Measurements from ENCODE around the gene SLC7A9. TPM values are rescaled to one million over a fixed set of nuclear protein-coding genes. Genes with fewer than 3 reads are reported as not detected.

SLC7A9 gene
- total and polyA plus RNA-seq, 2 experiments from 2014 or later, result 0.19 TPM; not detected in 1

GRCh38 chr19:32880622-32881021 lies 11.1 kb upstream of the SLC7A9 start (continued):
- TF ChIP-seq ZNF462 (CRISPR knock-in tag; IDR thresholded peaks at IDR 0.05) (no peak), JUNB (IDR thresholded peaks at IDR 0.05; ENCODE audit: unreplicated experiment) (no peak), CTCF (conservative IDR thresholded peaks at IDR 0.05; ENCODE audit: low read depth in 2 of 2) (no peak), ZNF331 (CRISPR knock-in tag; IDR thresholded peaks at IDR 0.05; ENCODE audit: low read depth) (no peak), CREB1 (CRISPR knock-in tag; IDR thresholded peaks at IDR 0.05; ENCODE audit: low read depth) (no peak)

- ATAC-seq (no peak), DNase-seq (ENCODE audit: low spot score) (no peak)
- no peaks in the 10 kb centered on the region for H3K36me3 ChIP-seq (ENCODE audit: insufficient read depth)
- no peaks in the 10 kb centered on the region for H3K36me3 Mint-ChIP-seq (ENCODE audit: low read depth)
- H3K27ac Mint-ChIP-seq, result no peak overlapping the region
- no peaks in the 10 kb centered on the region for H3K9me3 Mint-ChIP-seq
- H3K27me3 ChIP-seq (ENCODE audit: insufficient read depth), result no peaks in the 10 kb centered on the region
- H3F3A ChIP-seq (replicated peaks; ENCODE audit: low read depth), result no peaks in the 10 kb centered on the region
- H3K4me3 ChIP-seq, result no peak overlapping the region
- no peak overlapping the region for H3K4me3 Mint-ChIP-seq
- no peaks in the 10 kb centered on the region for H4K20me1 ChIP-seq (replicated peaks; ENCODE audit: insufficient read depth)
- H3K9me2 ChIP-seq (ENCODE audit: insufficient read depth), result no peaks in the 10 kb centered on the region
- H3K4me2 ChIP-seq, result no peak overlapping the region
- H3K27me3 Mint-ChIP-seq (ENCODE audit: insufficient read depth, low read depth, poor library complexity), result peaks cover 6% of the 10 kb centered on the region
- no peaks in the 10 kb centered on the region for H3K79me2 ChIP-seq (replicated peaks; ENCODE audit: insufficient read depth)
- peaks cover 6% of the 10 kb centered on the region for H3K4me1 Mint-ChIP-seq
- no peak overlapping the region for H3K27ac ChIP-seq (ENCODE audit: low read depth)
- H3K4me1 ChIP-seq (ENCODE audit: insufficient read depth), result no peaks in the 10 kb centered on the region
- no peak for TF ChIP-seq JUNB (IDR thresholded peaks at IDR 0.05; ENCODE audit: unreplicated experiment)
- H2AFZ ChIP-seq, result no peak overlapping the region
These were observed 10.2 kb upstream of the SLC7A9 start for GRCh38 chr19:32879741-32880140.

All from GM23338 (cell line).